T-helper 1 cell treated with Interleukin-12 subunit alpha and Interleukin-12 subunit beta and Interleukin-4 antibody, amounts not matched to agents 30 μg/mL and 1 μg/mL, for 36 hours (primary cell): ENCODE data around the gene CYP2S1.

Experiments
- H3K27ac Mint-ChIP-seq: one replicate; pipeline ENCODE4 v1.8.0; 2021; ENCODE audit warnings: mild to moderate bottlenecking, mixed read lengths
- H3K27me3 Mint-ChIP-seq: one replicate; pipeline ENCODE4 v1.8.0; 2021; ENCODE audit warnings: low read depth, mixed read lengths
- H3K36me3 Mint-ChIP-seq: one replicate; pipeline ENCODE4 v1.8.0; 2021; ENCODE audit warnings: low read depth, mixed read lengths
- H3K4me1 Mint-ChIP-seq: one replicate; pipeline ENCODE4 v1.8.0; 2021; ENCODE audit warnings: low read depth, mixed read lengths
- H3K4me3 Mint-ChIP-seq: one replicate; pipeline ENCODE4 v1.8.0; 2021; ENCODE audit warnings: mild to moderate bottlenecking, moderate library complexity, mixed read lengths
- H3K9me3 Mint-ChIP-seq: one replicate; pipeline ENCODE4 v1.8.0; 2021; ENCODE audit warnings: mixed read lengths

Gene CYP2S1

DNA sequence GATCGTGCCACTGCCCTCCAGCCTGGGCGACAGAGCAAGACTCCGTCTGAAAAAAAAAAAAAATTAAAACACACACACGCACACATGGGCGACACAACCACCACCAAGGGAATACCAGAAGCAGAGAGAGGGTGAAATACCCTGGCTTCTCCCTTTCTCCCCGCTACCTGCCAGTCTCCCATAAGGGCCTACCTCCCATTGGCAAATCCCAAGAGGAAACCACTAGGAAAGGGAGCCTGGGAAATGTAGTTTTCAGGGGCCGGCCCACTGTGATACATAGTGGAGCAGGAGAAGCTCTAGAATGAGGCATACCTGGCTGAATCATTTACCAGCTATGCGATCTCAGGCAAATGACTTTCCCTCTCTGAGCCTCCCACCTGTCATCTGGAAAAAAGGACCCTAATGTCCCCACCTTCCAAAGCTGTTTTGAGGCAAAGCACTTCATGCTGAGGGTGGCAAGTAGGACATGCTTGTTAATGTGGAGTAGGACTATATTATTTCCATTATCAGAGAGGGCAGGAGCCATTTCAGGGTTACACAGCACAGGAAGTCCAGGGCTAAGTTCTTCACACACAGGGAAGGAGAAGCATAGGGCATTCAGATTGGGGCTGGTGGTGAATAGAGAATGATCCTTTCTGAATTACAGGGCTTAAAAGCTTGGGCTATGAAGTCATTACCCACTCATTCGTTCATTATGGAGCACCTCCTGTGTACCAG, 56.8 kb downstream of the CYP2S1 start:
- peaks cover 12% of the 10 kb centered on the region for H3K27me3 Mint-ChIP-seq
- H3K4me1 Mint-ChIP-seq: no peaks in the 10 kb centered on the region
- H3K9me3 Mint-ChIP-seq: no peaks in the 10 kb centered on the region
- no peak overlapping the region for H3K4me3 Mint-ChIP-seq
- H3K27ac Mint-ChIP-seq: no peak overlapping the region
- no peaks in the 10 kb centered on the region for H3K36me3 Mint-ChIP-seq

GRCh38 chr19:41253660-41254059, 60.6 kb downstream of the CYP2S1 start:
- Mint-ChIP-seq H3K27me3 (peaks cover 20% of the 10 kb centered on the region), H3K27ac (no peak overlapping the region), H3K36me3 (no peaks in the 10 kb centered on the region), H3K4me3 (no peak overlapping the region), H3K4me1 (no peaks in the 10 kb centered on the region), H3K9me3 (no peaks in the 10 kb centered on the region)

GRCh38 chr19:41255171-41255570, 62.2 kb downstream of the CYP2S1 start:
- Mint-ChIP-seq H3K4me3 (no peak overlapping the region), H3K4me1 (no peaks in the 10 kb centered on the region), H3K27me3 (peaks cover 18% of the 10 kb centered on the region), H3K36me3 (no peaks in the 10 kb centered on the region), H3K9me3 (no peaks in the 10 kb centered on the region), H3K27ac (no peak overlapping the region)
